ENCODE measurements around the gene GLI3. TPM values are rescaled to one million over a fixed set of nuclear protein-coding genes. Genes with fewer than 3 reads are reported as not detected.

Gene GLI3
- polyA plus RNA-seq, 1 of the 3 experiments (the other 2 are of a cell fraction) = 0.08 TPM

DNA sequence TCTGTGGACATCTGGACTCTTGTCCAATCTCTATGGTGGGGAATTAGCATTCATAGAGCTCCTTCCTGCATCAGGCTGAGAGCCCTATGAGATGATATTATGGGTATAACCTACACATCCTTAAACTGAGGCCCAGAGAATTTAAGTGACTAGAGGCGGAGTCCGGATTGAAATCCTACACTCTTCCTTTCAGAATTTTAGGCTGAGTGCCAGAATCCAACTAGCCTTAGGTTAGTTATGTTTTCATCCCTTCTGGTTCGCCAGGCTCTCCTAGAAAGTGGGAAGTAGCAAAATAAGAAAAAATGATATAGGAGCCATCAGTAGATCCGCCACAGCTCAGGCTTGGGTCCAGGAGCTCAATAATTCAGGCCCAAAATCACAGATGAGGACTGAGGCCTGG, 212.5 kb downstream of the GLI3 start:
- peaks cover 0 to 3% of the 10 kb centered on the region in 2 experiments; a peak in 2 of 4 replicates for H3K4me1 ChIP-seq (ENCODE audit: control insufficient read depth in 1 of 2, insufficient read depth in 2 of 2, low read depth in 1 of 2, low read length in 1 of 2)
- H3K9me3 ChIP-seq = no peaks in the 10 kb centered on the region
- H3F3A ChIP-seq (replicated peaks; ENCODE audit: insufficient read depth) = no peaks in the 10 kb centered on the region
- DNase-seq = no peak
- no peak overlapping the region for H2AFZ ChIP-seq (ENCODE audit: low read depth)
- H3K27ac ChIP-seq (ENCODE audit: low read depth in 2 of 2, low read length in 1 of 2) = no peak overlapping the region
- no peaks in the 10 kb centered on the region for H3K79me2 ChIP-seq (ENCODE audit: insufficient read depth)
- peaks cover 88% of the 10 kb centered on the region for H3K27me3 ChIP-seq (ENCODE audit: insufficient read depth)
- H4K20me1 ChIP-seq (ENCODE audit: insufficient read depth) = no peaks in the 10 kb centered on the region
- ChIA-PET CTCF (interaction anchor here (1.4 to 4.7 kb wide), 2 partner anchors 10 to 84 kb away, joined by 3 to 17 read pairs; no protein-coding TSS in a partner anchor), POLR2A (no interaction called here)
- H3K4me3 ChIP-seq (ENCODE audit: low read depth in 2 of 2, low read length in 1 of 2) = no peak overlapping the region
- H3K9ac ChIP-seq = no peak overlapping the region
- TF ChIP-seq RXRA (IDR thresholded peaks at IDR 0.05; ENCODE audit: borderline replicate concordance, low read depth) = no peak
- TF ChIP-seq RAD21 (IDR thresholded peaks at IDR 0.05; ENCODE audit: low read length) = no peak
- TF ChIP-seq, protein P1, sequence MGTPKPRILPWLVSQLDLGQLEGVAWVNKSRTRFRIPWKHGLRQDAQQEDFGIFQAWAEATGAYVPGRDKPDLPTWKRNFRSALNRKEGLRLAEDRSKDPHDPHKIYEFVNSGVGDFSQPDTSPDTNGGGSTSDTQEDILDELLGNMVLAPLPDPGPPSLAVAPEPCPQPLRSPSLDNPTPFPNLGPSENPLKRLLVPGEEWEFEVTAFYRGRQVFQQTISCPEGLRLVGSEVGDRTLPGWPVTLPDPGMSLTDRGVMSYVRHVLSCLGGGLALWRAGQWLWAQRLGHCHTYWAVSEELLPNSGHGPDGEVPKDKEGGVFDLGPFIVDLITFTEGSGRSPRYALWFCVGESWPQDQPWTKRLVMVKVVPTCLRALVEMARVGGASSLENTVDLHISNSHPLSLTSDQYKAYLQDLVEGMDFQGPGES (IDR thresholded peaks at IDR 0.05; ENCODE audit: low read depth, low read length) = no peak
- no peak for TF ChIP-seq POLR2AphosphoS5 (IDR thresholded peaks at IDR 0.05; ENCODE audit: low read depth, low read length)
- TF ChIP-seq SIN3A (IDR thresholded peaks at IDR 0.05; ENCODE audit: borderline replicate concordance, low read depth, low read length) = no peak
- no peak for TF ChIP-seq TCF12 (IDR thresholded peaks at IDR 0.05)
- TF ChIP-seq ELF1 (IDR thresholded peaks at IDR 0.05) = no peak
- TF ChIP-seq, protein P2, sequence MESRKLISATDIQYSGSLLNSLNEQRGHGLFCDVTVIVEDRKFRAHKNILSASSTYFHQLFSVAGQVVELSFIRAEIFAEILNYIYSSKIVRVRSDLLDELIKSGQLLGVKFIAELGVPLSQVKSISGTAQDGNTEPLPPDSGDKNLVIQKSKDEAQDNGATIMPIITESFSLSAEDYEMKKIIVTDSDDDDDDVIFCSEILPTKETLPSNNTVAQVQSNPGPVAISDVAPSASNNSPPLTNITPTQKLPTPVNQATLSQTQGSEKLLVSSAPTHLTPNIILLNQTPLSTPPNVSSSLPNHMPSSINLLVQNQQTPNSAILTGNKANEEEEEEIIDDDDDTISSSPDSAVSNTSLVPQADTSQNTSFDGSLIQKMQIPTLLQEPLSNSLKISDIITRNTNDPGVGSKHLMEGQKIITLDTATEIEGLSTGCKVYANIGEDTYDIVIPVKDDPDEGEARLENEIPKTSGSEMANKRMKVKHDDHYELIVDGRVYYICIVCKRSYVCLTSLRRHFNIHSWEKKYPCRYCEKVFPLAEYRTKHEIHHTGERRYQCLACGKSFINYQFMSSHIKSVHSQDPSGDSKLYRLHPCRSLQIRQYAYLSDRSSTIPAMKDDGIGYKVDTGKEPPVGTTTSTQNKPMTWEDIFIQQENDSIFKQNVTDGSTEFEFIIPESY (IDR thresholded peaks at IDR 0.05; ENCODE audit: borderline replicate concordance, low read depth) = no peak
- no peak for TF ChIP-seq SMC3 (IDR thresholded peaks at IDR 0.05; ENCODE audit: low read depth, low read length)
- no peak for TF ChIP-seq MEF2A (IDR thresholded peaks at IDR 0.05; ENCODE audit: borderline replicate concordance, low read depth)
- TF ChIP-seq RFX5 (IDR thresholded peaks at IDR 0.05; ENCODE audit: low read length) = no peak
- no peak for TF ChIP-seq TEAD4 (IDR thresholded peaks at IDR 0.05; ENCODE audit: borderline replicate concordance, insufficient read depth)
- TF ChIP-seq JUND (IDR thresholded peaks at IDR 0.05) = no peak
- TF ChIP-seq NRF1 (IDR thresholded peaks at IDR 0.05; ENCODE audit: low read depth, low read length) = no peak
- H3K36me3 ChIP-seq (replicated peaks in 1 of 2; ENCODE audit: control insufficient read depth in 1 of 2, insufficient read depth in 2 of 2, low read length in 1 of 2) = no peaks in the 10 kb centered on the region
- H3K9me2 ChIP-seq = no peaks in the 10 kb centered on the region
- no peak overlapping the region for H3K4me2 ChIP-seq
- WGBS (ENCODE audit: low lambda C conversion rate) = 49% methylated on average over 4 of the region's 4 CpGs

DNA sequence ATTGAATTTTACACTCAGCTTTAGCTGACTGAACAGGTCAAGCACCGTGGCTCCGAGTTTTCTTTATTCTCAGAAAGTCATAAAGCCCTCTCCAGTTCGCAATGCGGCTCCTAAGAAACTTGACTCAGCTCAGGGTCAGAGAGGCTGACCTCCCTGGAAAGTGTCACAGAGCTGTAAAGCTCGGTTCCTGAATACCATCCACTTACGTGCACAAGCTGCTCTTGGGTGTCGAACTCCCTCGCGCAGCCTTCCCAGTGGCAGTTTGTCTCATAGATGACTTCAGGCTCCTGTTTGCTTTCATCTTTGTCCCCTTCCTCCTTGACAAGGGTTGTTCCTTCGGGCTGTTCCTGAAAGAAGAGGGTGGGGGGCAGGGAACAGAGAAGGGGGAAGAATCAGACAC, 213.7 kb downstream of the GLI3 start:
- 39% methylated on average over 10 of the region's 10 CpGs for WGBS (ENCODE audit: low lambda C conversion rate)
- H2AFZ ChIP-seq (ENCODE audit: low read depth) = no peak overlapping the region
- no peak overlapping the region for H3K4me3 ChIP-seq (ENCODE audit: low read depth in 2 of 2, low read length in 1 of 2)
- H3K9me2 ChIP-seq = no peaks in the 10 kb centered on the region
- H3K4me2 ChIP-seq = no peak overlapping the region
- TF ChIP-seq CHD2 (IDR thresholded peaks at IDR 0.05; ENCODE audit: low read length, partially characterized antibody) (no peak), RCOR1 (IDR thresholded peaks at IDR 0.05; ENCODE audit: low read length) (no peak), YY1 (IDR thresholded peaks at IDR 0.05; ENCODE audit: low read depth) (no peak), SIN3A (IDR thresholded peaks at IDR 0.05; ENCODE audit: borderline replicate concordance, low read depth, low read length) (no peak), GABPA (IDR thresholded peaks at IDR 0.05; ENCODE audit: low read depth) (no peak), MXI1 (IDR thresholded peaks at IDR 0.05; ENCODE audit: low read depth, low read length) (no peak), NRF1 (IDR thresholded peaks at IDR 0.05; ENCODE audit: low read depth, low read length) (no peak), POLR2AphosphoS5 (IDR thresholded peaks at IDR 0.05; ENCODE audit: low read depth, low read length) (no peak), EP300 (IDR thresholded peaks at IDR 0.05; ENCODE audit: borderline replicate concordance in 1 of 2, low read depth in 1 of 2, low read length in 1 of 2) (no peak), TCF12 (IDR thresholded peaks at IDR 0.05) (no peak), NFIC (IDR thresholded peaks at IDR 0.05; ENCODE audit: borderline replicate concordance) (no peak), RFX5 (IDR thresholded peaks at IDR 0.05; ENCODE audit: low read length) (no peak)
- TF ChIP-seq, protein P3, sequence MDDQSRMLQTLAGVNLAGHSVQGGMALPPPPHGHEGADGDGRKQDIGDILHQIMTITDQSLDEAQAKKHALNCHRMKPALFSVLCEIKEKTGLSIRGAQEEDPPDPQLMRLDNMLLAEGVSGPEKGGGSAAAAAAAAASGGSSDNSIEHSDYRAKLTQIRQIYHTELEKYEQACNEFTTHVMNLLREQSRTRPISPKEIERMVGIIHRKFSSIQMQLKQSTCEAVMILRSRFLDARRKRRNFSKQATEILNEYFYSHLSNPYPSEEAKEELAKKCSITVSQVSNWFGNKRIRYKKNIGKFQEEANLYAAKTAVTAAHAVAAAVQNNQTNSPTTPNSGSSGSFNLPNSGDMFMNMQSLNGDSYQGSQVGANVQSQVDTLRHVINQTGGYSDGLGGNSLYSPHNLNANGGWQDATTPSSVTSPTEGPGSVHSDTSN (IDR thresholded peaks at IDR 0.05) = no peak
- no peaks in the 10 kb centered on the region for H3K36me3 ChIP-seq (replicated peaks in 1 of 2; ENCODE audit: control insufficient read depth in 1 of 2, insufficient read depth in 2 of 2, low read length in 1 of 2)
- H3K9me3 ChIP-seq = no peaks in the 10 kb centered on the region
- H4K20me1 ChIP-seq (ENCODE audit: insufficient read depth) = no peaks in the 10 kb centered on the region
- ChIA-PET CTCF (interaction anchor here (1.0 to 4.7 kb wide), 3 partner anchors 9 to 91 kb away, joined by 5 to 17 read pairs (median 6); no protein-coding TSS in a partner anchor), POLR2A (no interaction called here)
- no peaks in the 10 kb centered on the region for H3K79me2 ChIP-seq (ENCODE audit: insufficient read depth)
- no peaks in the 10 kb centered on the region for H3F3A ChIP-seq (replicated peaks; ENCODE audit: insufficient read depth)
- peaks cover 0 to 3% of the 10 kb centered on the region in 2 experiments; a peak in 2 of 4 replicates for H3K4me1 ChIP-seq (ENCODE audit: control insufficient read depth in 1 of 2, insufficient read depth in 2 of 2, low read depth in 1 of 2, low read length in 1 of 2)
- no peak overlapping the region for H3K9ac ChIP-seq
- H3K27me3 ChIP-seq (ENCODE audit: insufficient read depth) = peaks cover 91% of the 10 kb centered on the region
- DNase-seq = no peak
- no peak overlapping the region for H3K27ac ChIP-seq (ENCODE audit: low read depth in 2 of 2, low read length in 1 of 2)

All from SK-N-SH (cell line).